H9 (cell line): Measurements from ENCODE around the gene CCR8. TPM values are rescaled to one million over a fixed set of nuclear protein-coding genes. Genes with fewer than 3 reads are reported as not detected.

Experiments
- DNase-seq: peaks from one replicate; pipeline ENCODE4 v3.0.0-alpha.2; 2017
- H2AFZ ChIP-seq: one replicate; pipeline ENCODE4 v1.6.1; 2013; ENCODE audit warnings: mild to moderate bottlenecking, low read length, control low read depth, moderate library complexity
- H2AK5ac ChIP-seq: 2 replicates; pipeline ENCODE4 v1.6.1; 2013; ENCODE audit warnings: low read length, control low read depth, mixed read lengths; ENCODE audit not compliant: insufficient read length
- H2BK120ac ChIP-seq: one replicate; pipeline ENCODE4 v1.6.1; 2013; ENCODE audit warnings: low read depth, mild to moderate bottlenecking, low read length, control low read depth, inconsistent platforms; ENCODE audit not compliant: poor library complexity, severe bottlenecking
- H2BK12ac ChIP-seq: 2 replicates; pipeline ENCODE4 v1.6.1; 2013; ENCODE audit warnings: low read length, control low read depth, mixed read lengths, low read depth; ENCODE audit not compliant: insufficient read length
- H2BK15ac ChIP-seq: 2 replicates; pipeline ENCODE4 v1.6.1; 2013; ENCODE audit warnings: low read depth, low read length, control low read depth
- H2BK20ac ChIP-seq: one replicate; pipeline ENCODE4 v1.6.1; 2013; ENCODE audit warnings: low read depth, mild to moderate bottlenecking, low read length, control low read depth, inconsistent platforms; ENCODE audit not compliant: poor library complexity, severe bottlenecking
- H2BK5ac ChIP-seq: 2 replicates; pipeline ENCODE4 v1.6.1; 2013; ENCODE audit warnings: low read length, control low read depth, mixed read lengths; ENCODE audit not compliant: insufficient read length
- H3K14ac ChIP-seq: 2 replicates; pipeline ENCODE4 v1.6.1; 2013; ENCODE audit warnings: low read length, control low read depth; ENCODE audit not compliant: insufficient read depth
- H3K18ac ChIP-seq: 2 replicates; pipeline ENCODE4 v1.6.1; 2013; ENCODE audit warnings: low read depth, mild to moderate bottlenecking, mixed read lengths, low read length, control low read depth; ENCODE audit not compliant: insufficient read length
- H3K23ac ChIP-seq: 2 replicates; pipeline ENCODE4 v1.6.1; 2013; ENCODE audit warnings: low read length, control low read depth, mixed read lengths, low read depth; ENCODE audit not compliant: insufficient read length
- H3K23me2 ChIP-seq: 2 replicates; pipeline ENCODE4 v1.6.1; 2013; ENCODE audit warnings: low read depth, mild to moderate bottlenecking, mixed read lengths, low read length, control low read depth; ENCODE audit not compliant: insufficient read length, poor library complexity, severe bottlenecking
- H3K27ac ChIP-seq: 2 replicates; pipeline ENCODE4 v1.5.1; 2013; ENCODE audit warnings: low read length, control low read depth, mixed read lengths, low read depth; ENCODE audit not compliant: insufficient read length
- H3K27me3 ChIP-seq: 2 replicates; pipeline ENCODE4 v1.6.1; 2013; ENCODE audit warnings: low read length, control low read depth, inconsistent platforms; ENCODE audit not compliant: insufficient read depth
- H3K4ac ChIP-seq: 2 replicates; pipeline ENCODE4 v1.6.1; 2013; ENCODE audit warnings: low read depth, mild to moderate bottlenecking, control low read depth, inconsistent platforms, low read length, moderate library complexity
- H3K4me1 ChIP-seq: 2 replicates; pipeline ENCODE4 v1.6.1; 2013; ENCODE audit warnings: low read length, control low read depth, inconsistent platforms; ENCODE audit not compliant: insufficient read depth
- H3K4me2 ChIP-seq: 2 replicates; pipeline ENCODE4 v1.6.1; 2013; ENCODE audit warnings: low read length, control low read depth, mixed read lengths; ENCODE audit not compliant: insufficient read length, insufficient read depth
- H3K56ac ChIP-seq: 2 replicates; pipeline ENCODE4 v1.6.1; 2013; ENCODE audit warnings: low read depth, mild to moderate bottlenecking, mixed read lengths, low read length, control low read depth; ENCODE audit not compliant: insufficient read length
- H3K79me1 ChIP-seq: 2 replicates; pipeline ENCODE4 v1.6.1; 2013; ENCODE audit warnings: low read depth, mild to moderate bottlenecking, moderate library complexity, low read length, control low read depth, inconsistent platforms; ENCODE audit not compliant: insufficient read depth, poor library complexity, severe bottlenecking
- H3K79me2 ChIP-seq: 2 replicates; pipeline ENCODE4 v1.6.1; 2013; ENCODE audit warnings: low read length, control low read depth, inconsistent platforms; ENCODE audit not compliant: insufficient read depth
- H3K9ac ChIP-seq: 2 replicates; pipeline ENCODE4 v1.6.1; 2013; ENCODE audit warnings: low read length, control low read depth, mixed read lengths; ENCODE audit not compliant: insufficient read length; ENCODE audit errors: extremely low read depth
- H3K9me3 ChIP-seq: one replicate; pipeline ENCODE4 v1.6.1; 2013; ENCODE audit warnings: low read depth, low read length, inconsistent platforms; ENCODE audit not compliant: control insufficient read depth
- H3T11ph ChIP-seq: one replicate; pipeline ENCODE4 v1.6.1; 2013; ENCODE audit warnings: mild to moderate bottlenecking, low read length, control low read depth, inconsistent platforms
- H4K20me1 ChIP-seq: one replicate; pipeline ENCODE4 v1.6.1; 2013; ENCODE audit not compliant: control insufficient read depth, insufficient read length, insufficient read depth
- H4K5ac ChIP-seq: 2 replicates; pipeline ENCODE4 v1.6.1; 2013; ENCODE audit warnings: low read depth, mild to moderate bottlenecking, mixed read lengths, low read length, control low read depth; ENCODE audit not compliant: insufficient read length
- H4K8ac ChIP-seq: replicated peaks from 2 replicates; pipeline ENCODE4 v1.6.1; 2013; ENCODE audit warnings: low read length, control low read depth, mixed read lengths, low read depth; ENCODE audit not compliant: insufficient read length
- H4K91ac ChIP-seq: 2 replicates; pipeline ENCODE4 v1.6.1; 2013; ENCODE audit warnings: low read depth, mild to moderate bottlenecking, moderate library complexity, mixed read lengths, low read length, control low read depth; ENCODE audit not compliant: insufficient read length
- H3K27ac Mint-ChIP-seq, 3 experiments: 2 replicates in 2 of 3; 3 replicates in 1 of 3; pipeline ENCODE4 v1.8.0; 2020 to 2021; ENCODE audit warnings: mixed read lengths in 3 of 3, mild to moderate bottlenecking in 1 of 3, moderate library complexity in 1 of 3
- H3K27me3 Mint-ChIP-seq: 2 replicates; pipeline ENCODE4 v1.8.0; 2021; ENCODE audit warnings: low read depth, mild to moderate bottlenecking, moderate library complexity, mixed read lengths
- H3K36me3 Mint-ChIP-seq, 3 experiments: 2 replicates in 2 of 3; 3 replicates in 1 of 3; pipeline ENCODE4 v1.8.0; 2020 to 2021; ENCODE audit warnings: low read depth in 3 of 3, mixed read lengths in 3 of 3; ENCODE audit not compliant: insufficient read depth in 1 of 3
- H3K4me1 Mint-ChIP-seq, 2 experiments: 2 replicates each; pipeline ENCODE4 v1.8.0; 2020; ENCODE audit warnings: mixed read lengths in 2 of 2
- H3K4me3 Mint-ChIP-seq, 2 experiments: 2 replicates in 1 of 2; 3 replicates in 1 of 2; pipeline ENCODE4 v1.8.0; 2020 to 2021; ENCODE audit warnings: mild to moderate bottlenecking in 2 of 2, mixed read lengths in 2 of 2, moderate library complexity in 1 of 2
- H3K9me3 Mint-ChIP-seq, 2 experiments: 2 replicates in 1 of 2; 3 replicates in 1 of 2; pipeline ENCODE4 v1.8.0; 2020; ENCODE audit warnings: mild to moderate bottlenecking in 2 of 2, mixed read lengths in 2 of 2, moderate library complexity in 1 of 2
- CTCF ChIP-seq: fragments of 200-600 bp; sonication (generic); conservative IDR thresholded peaks from 3 replicates; pipeline ENCODE4 v1.8.0; 2021; ENCODE audit warnings: antibody characterized with exemption, mild to moderate bottlenecking
- WGBS: extraction: QIAGEN DNeasy Blood & Tissue Kit; methylation state at CpG from one replicate; pipeline ENCODE4 v1.1.7; 2013; ENCODE audit warnings: missing lambda C conversion rate, low lambda C conversion rate, mixed read lengths; ENCODE audit not compliant: insufficient read length; ENCODE audit errors: extremely low coverage; 5-methylcytosine and 5-hydroxymethylcytosine counted together
- total RNA-seq: library from RNA; stranded (reverse); gene quantifications from 2 replicates; pipeline ENCODE4 v1.2.1, GENCODE V29; 2021

CCR8 gene
- total RNA-seq, 1 experiment from 2014 or later, result 0.31 TPM

GRCh38 chr3:39286771-39287170 is 42.7 kb upstream of the CCR8 start:
- Histone ChIP-seq H3K4ac (no peak overlapping the region), H2BK5ac (no peak overlapping the region), H2AFZ (no peak overlapping the region), H2AK5ac (no peak overlapping the region), H4K8ac (no peak overlapping the region), H3T11ph (no peak overlapping the region), H2BK20ac (no peak overlapping the region), H3K4me1 (no peaks in the 10 kb centered on the region; the same call in 1 of the 2 replicates), H3K23me2 (no peaks in the 10 kb centered on the region), H3K79me2 (no peaks in the 10 kb centered on the region), H3K14ac (no peak overlapping the region), H3K4me2 (no peak overlapping the region), H4K5ac (no peak overlapping the region), H3K79me1 (no peaks in the 10 kb centered on the region), H4K91ac (no peak overlapping the region), H3K23ac (no peak overlapping the region), H3K18ac (no peak overlapping the region), H3K27me3 (no peaks in the 10 kb centered on the region), H2BK15ac (no peak overlapping the region), H2BK12ac (no peak overlapping the region), H3K56ac (no peak overlapping the region), H3K9ac (no peak overlapping the region), H3K27ac (no peak overlapping the region), H3K9me3 (no peaks in the 10 kb centered on the region), H4K20me1 (no peaks in the 10 kb centered on the region), H2BK120ac (no peak overlapping the region)
- Mint-ChIP-seq H3K27ac (no peak overlapping the region), H3K9me3 (no peaks in the 10 kb centered on the region), H3K27me3 (no peaks in the 10 kb centered on the region), H3K4me1 (peaks cover 14% of the 10 kb centered on the region in 2 experiments), H3K36me3 (no peaks in the 10 kb centered on the region), H3K4me3 (no peak overlapping the region)
- no peak for TF ChIP-seq CTCF
- no CpG with 5 or more reads among the region's 3 CpGs for WGBS
- no peak for DNase-seq
